ENCODE data around the gene NPHP4.

The NPHP4 gene

DNA sequence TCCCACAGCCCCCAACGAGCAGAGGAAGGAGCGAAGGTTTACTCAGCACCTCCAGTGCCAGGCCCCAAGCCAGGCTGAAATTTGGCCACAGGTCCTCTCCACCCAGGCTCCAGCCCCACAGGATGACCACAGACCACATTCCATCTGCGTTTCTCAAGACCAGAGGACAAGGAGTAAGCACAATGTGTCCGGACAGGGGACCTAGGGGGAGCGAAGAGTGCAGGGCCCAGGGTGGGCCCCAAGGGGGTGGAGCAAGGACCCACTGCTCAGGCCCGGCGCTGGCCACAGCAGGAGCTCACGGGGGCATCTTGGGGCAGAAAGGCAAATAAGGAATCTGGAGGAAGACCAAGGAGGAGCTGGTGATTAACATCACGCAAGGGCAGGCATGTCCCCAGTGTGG is 100.5 kb downstream of the NPHP4 start:
- ATAC-seq (replicated peaks), result no peak
- no peaks in the 10 kb centered on the region for H3K4me1 Mint-ChIP-seq
- H3K36me3 Mint-ChIP-seq, result peaks cover 24 to 39% of the 10 kb centered on the region in 2 donors
- peaks cover 0 to 5% of the 10 kb centered on the region in 2 donors for H3K9me3 Mint-ChIP-seq
- no peaks in the 10 kb centered on the region for H3K27me3 Mint-ChIP-seq
- H3K4me3 Mint-ChIP-seq, result no peak overlapping the region
- no peak for DNase-seq
- H3K27ac Mint-ChIP-seq, result no peak overlapping the region

- ATAC-seq (replicated peaks) (no peak), DNase-seq (no peak)
- Mint-ChIP-seq H3K4me3 (no peak overlapping the region), H3K27me3 (no peaks in the 10 kb centered on the region), H3K36me3 (peaks cover 22 to 37% of the 10 kb centered on the region in 2 donors), H3K4me1 (no peaks in the 10 kb centered on the region), H3K27ac (no peak overlapping the region), H3K9me3 (peaks cover 0 to 5% of the 10 kb centered on the region in 2 donors)
Measured at GRCh38 chr1:5891137-5891536, 101.1 kb downstream of the NPHP4 start.

- Mint-ChIP-seq H3K27ac (no peak overlapping the region), H3K36me3 (peaks cover 18 to 34% of the 10 kb centered on the region in 2 donors), H3K27me3 (no peaks in the 10 kb centered on the region), H3K4me1 (no peaks in the 10 kb centered on the region), H3K9me3 (peaks cover 0 to 5% of the 10 kb centered on the region in 2 donors), H3K4me3 (no peak overlapping the region)
- no peak for ATAC-seq (replicated peaks)
- no peak for DNase-seq
Measured at GRCh38 chr1:5890346-5891106, 101.7 kb downstream of the NPHP4 start.

GRCh38 chr1:5889901-5890300 is 102.3 kb downstream of the NPHP4 start:
- Mint-ChIP-seq H3K27me3 (no peaks in the 10 kb centered on the region), H3K4me3 (no peak overlapping the region), H3K36me3 (peaks cover 15 to 36% of the 10 kb centered on the region in 2 donors), H3K9me3 (peaks cover 0 to 5% of the 10 kb centered on the region in 2 donors), H3K27ac (no peak overlapping the region), H3K4me1 (no peaks in the 10 kb centered on the region)
- DNase-seq (no peak), ATAC-seq (replicated peaks) (no peak)

GRCh38 chr1:5889462-5889861 is 102.8 kb downstream of the NPHP4 start:
- Mint-ChIP-seq H3K4me3 (no peak overlapping the region), H3K27ac (no peak overlapping the region), H3K36me3 (peaks cover 11 to 32% of the 10 kb centered on the region in 2 donors), H3K27me3 (no peaks in the 10 kb centered on the region), H3K9me3 (peaks cover 0 to 2% of the 10 kb centered on the region in 2 donors), H3K4me1 (no peaks in the 10 kb centered on the region)
- ATAC-seq (replicated peaks), result no peak
- no peak for DNase-seq

- H3K9me3 Mint-ChIP-seq, result no peaks in the 10 kb centered on the region
- H3K27ac Mint-ChIP-seq, result no peak overlapping the region
- peaks cover 10 to 31% of the 10 kb centered on the region in 2 donors for H3K36me3 Mint-ChIP-seq
- H3K4me1 Mint-ChIP-seq, result no peaks in the 10 kb centered on the region
- no peak for ATAC-seq (replicated peaks)
- no peak overlapping the region for H3K4me3 Mint-ChIP-seq
- no peaks in the 10 kb centered on the region for H3K27me3 Mint-ChIP-seq
- DNase-seq, result no peak
Measured at GRCh38 chr1:5888606-5889211, 103.5 kb downstream of the NPHP4 start.

GRCh38 chr1:5887971-5888361 is 104.3 kb downstream of the NPHP4 start:
- Mint-ChIP-seq H3K27ac (no peak overlapping the region), H3K9me3 (no peaks in the 10 kb centered on the region), H3K4me3 (no peak overlapping the region), H3K4me1 (no peaks in the 10 kb centered on the region), H3K36me3 (peaks cover 11 to 31% of the 10 kb centered on the region in 2 donors), H3K27me3 (no peaks in the 10 kb centered on the region)
- no peak for DNase-seq
- no peak for ATAC-seq (replicated peaks)

DNA sequence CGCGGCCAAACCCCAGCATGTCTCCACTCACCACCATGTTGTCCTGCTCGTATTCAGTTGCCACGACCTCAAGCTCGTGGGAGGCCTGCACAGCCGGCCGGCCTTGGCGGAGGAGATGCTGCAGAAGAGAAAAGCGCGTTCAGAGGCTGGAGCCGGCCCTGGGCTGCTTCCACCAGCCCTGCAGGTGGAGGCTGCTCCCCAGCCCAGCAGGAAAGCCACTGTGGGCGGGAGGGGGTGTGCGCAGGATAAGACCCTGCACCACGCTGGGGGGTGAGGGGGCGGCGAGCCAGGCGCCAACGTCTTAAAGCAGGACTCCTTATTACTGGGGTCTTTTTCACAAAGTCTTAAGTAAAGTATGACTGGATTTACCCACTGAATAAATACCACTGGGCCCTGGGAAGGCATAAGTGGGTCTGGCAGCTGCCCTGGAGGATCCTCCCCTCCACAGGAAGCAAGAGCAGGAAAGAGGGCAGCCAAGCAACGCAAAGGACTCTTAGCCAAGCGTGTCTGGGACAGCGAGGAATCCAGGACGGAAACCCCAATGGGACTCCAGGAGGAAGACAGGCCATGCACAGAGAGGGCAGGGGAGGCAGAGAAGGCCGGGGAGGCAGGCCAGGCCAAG is 104.8 kb downstream of the NPHP4 start:
- Mint-ChIP-seq H3K36me3 (peaks cover 14 to 30% of the 10 kb centered on the region in 2 donors), H3K27me3 (no peaks in the 10 kb centered on the region), H3K4me3 (no peak overlapping the region), H3K4me1 (no peaks in the 10 kb centered on the region), H3K9me3 (no peaks in the 10 kb centered on the region), H3K27ac (no peak overlapping the region)
- DNase-seq (no peak), ATAC-seq (replicated peaks) (no peak)

DNA sequence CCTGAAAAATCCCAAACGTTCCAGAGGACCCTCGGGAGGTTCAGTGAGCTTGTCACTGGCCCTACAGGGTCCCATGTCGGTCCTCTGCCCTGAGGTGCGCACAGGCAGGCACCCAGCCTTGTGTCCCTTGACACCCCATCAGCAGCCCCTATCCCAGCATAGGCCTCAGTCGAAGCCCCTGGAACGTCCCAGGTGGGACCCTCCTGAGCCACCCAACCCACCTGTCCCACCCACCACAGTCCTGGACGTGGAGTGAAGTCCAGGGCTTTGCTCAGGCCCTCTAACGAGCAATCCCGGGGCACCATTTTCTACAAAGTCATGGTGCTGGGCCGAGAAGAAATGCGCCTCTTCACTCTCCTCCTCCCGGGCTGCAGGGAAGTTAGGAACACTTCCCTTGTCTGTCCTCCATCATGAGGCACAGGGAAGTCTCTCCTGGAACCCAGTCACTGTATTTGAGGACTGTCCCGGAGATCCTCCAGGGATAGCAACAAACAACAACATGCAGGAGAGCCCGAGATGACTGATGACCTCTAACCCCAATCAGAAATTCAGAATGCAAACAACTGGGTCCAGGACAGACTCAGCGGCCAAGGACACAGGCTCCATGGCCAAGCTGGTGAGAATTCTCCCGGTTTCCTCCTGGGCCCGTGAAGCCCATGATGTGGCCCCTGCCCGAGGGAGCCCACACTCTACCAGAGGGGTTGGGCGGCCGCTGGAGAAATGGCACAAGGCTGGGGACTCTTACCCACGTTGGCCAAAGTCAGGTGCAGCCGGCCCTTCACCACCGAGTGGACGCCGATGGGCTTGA is 105.5 kb downstream of the NPHP4 start:
- Mint-ChIP-seq H3K27me3 (no peaks in the 10 kb centered on the region), H3K27ac (no peak overlapping the region), H3K36me3 (peaks cover 13 to 34% of the 10 kb centered on the region in 2 donors), H3K9me3 (no peaks in the 10 kb centered on the region), H3K4me1 (no peaks in the 10 kb centered on the region), H3K4me3 (no peak overlapping the region)
- DNase-seq (no peak), ATAC-seq (replicated peaks) (no peak)

GRCh38 chr1:5886140-5886483 is 106.1 kb downstream of the NPHP4 start:
- DNase-seq (no peak), ATAC-seq (replicated peaks) (no peak)
- no peaks in the 10 kb centered on the region for H3K27me3 Mint-ChIP-seq
- no peak overlapping the region for H3K27ac Mint-ChIP-seq
- no peak overlapping the region for H3K4me3 Mint-ChIP-seq
- peaks cover 14 to 37% of the 10 kb centered on the region in 2 donors for H3K36me3 Mint-ChIP-seq
- peaks cover 0 to under 1% of the 10 kb centered on the region in 2 donors for H3K9me3 Mint-ChIP-seq
- H3K4me1 Mint-ChIP-seq, result no peaks in the 10 kb centered on the region

DNA sequence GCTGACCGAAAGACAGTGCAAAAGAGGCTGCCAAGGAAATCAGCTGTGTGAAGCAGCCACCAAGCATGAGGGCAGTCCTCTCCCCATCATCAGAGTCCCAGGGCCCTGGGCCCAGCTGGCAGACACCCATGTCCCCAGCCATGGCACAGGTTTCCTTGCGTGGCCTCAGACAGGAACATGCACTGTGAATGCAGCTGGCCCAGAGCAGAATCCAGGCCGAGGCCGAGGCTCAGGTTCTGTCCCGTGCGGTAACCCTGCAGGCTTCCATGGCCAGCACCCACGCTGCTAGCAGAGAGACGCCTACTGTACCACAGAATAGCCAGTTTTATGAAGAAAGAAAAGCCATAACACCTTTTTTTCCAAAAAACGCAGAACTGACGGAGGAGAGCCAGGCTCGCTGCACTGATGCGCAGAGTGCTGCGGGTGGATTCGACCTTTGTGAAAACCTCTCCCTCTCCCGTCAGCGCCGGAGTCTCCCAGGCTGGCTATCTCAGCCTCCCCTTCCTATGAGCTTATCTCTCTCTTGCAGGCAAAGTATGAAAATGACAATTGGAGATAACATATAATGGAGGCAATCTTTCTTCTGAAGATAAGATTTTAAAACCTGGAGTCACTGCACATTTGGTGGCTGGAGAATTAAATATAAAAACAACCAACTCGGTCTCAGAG is 106.6 kb downstream of the NPHP4 start:
- H3K9me3 Mint-ChIP-seq, result peaks cover 2 to 3% of the 10 kb centered on the region in 2 donors
- ATAC-seq (replicated peaks) (no peak), DNase-seq (no peak)
- peaks cover 18 to 41% of the 10 kb centered on the region in 2 donors for H3K36me3 Mint-ChIP-seq
- no peak overlapping the region for H3K27ac Mint-ChIP-seq
- H3K4me3 Mint-ChIP-seq, result no peak overlapping the region
- H3K27me3 Mint-ChIP-seq, result no peaks in the 10 kb centered on the region
- no peaks in the 10 kb centered on the region for H3K4me1 Mint-ChIP-seq

DNA sequence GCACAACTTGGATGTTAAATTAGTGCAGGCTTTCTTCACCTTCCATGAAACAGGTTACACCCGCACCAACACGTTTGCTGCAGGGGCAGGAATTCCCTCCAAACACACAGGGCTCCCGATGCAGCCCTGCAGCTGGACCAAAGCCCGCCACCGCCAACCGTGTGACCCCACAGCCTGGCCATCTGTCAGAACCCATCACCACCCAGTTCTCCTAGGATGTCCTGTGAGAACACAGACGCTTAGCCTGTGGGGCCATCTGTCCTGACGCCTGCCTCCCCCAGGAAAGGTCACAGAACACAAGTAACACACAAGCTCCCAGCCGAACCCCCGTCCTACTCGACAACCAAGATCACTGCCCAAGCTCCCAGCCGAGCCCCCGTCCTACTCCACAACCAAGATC is 108.1 kb downstream of the NPHP4 start:
- no peak for ATAC-seq (replicated peaks)
- no peak overlapping the region for H3K27ac Mint-ChIP-seq
- no peak overlapping the region for H3K4me3 Mint-ChIP-seq
- H3K9me3 Mint-ChIP-seq, result peaks cover 9 to 11% of the 10 kb centered on the region in 2 donors
- no peaks in the 10 kb centered on the region for H3K27me3 Mint-ChIP-seq
- no peaks in the 10 kb centered on the region for H3K4me1 Mint-ChIP-seq
- no peak for DNase-seq
- H3K36me3 Mint-ChIP-seq, result peaks cover 31 to 49% of the 10 kb centered on the region in 2 donors

GRCh38 chr1:5883129-5884048 is 108.8 kb downstream of the NPHP4 start:
- H3K4me1 Mint-ChIP-seq, result no peaks in the 10 kb centered on the region
- H3K27me3 Mint-ChIP-seq, result no peaks in the 10 kb centered on the region
- DNase-seq, result no peak
- no peak overlapping the region for H3K27ac Mint-ChIP-seq
- H3K9me3 Mint-ChIP-seq, result peaks cover 9 to 11% of the 10 kb centered on the region in 2 donors
- ATAC-seq (replicated peaks), result no peak
- no peak overlapping the region for H3K4me3 Mint-ChIP-seq
- H3K36me3 Mint-ChIP-seq, result peaks cover 35 to 52% of the 10 kb centered on the region in 2 donors
